GM23338 (cell line): ENCODE measurements around the gene SSTR5. TPM values are rescaled to one million over a fixed set of nuclear protein-coding genes. Genes with fewer than 3 reads are reported as not detected.

Source experiments
- ATAC-seq: fragments of 200-7000 bp; cut with Tn5 transposase; 3 replicates; pipeline ENCODE4 v1.9.1; 2020
- DNase-seq: peaks from one replicate; pipeline ENCODE4 v3.0.0-alpha.2; 2015; ENCODE audit warnings: low spot score
- H2AFZ ChIP-seq: fragments of 200-600 bp; sonication (generic); 2 replicates; pipeline ENCODE4 v1.8.0; 2016; ENCODE audit warnings: antibody characterized with exemption, mild to moderate bottlenecking, moderate library complexity
- H3F3A ChIP-seq: fragments of 200-600 bp; sonication (generic); replicated peaks from 2 replicates; pipeline ENCODE4 v1.8.0; 2017; ENCODE audit warnings: antibody characterized with exemption, mixed run types, low read depth
- H3K27ac ChIP-seq: fragments of 200-600 bp; sonication (generic); 2 replicates; pipeline ENCODE4 v1.6.1; 2016; ENCODE audit warnings: low read depth
- H3K27me3 ChIP-seq: fragments of 200-600 bp; sonication (generic); 2 replicates; pipeline ENCODE4 v1.8.0; 2016; ENCODE audit warnings: mild to moderate bottlenecking, mixed run types, moderate library complexity; ENCODE audit not compliant: insufficient read depth
- H3K36me3 ChIP-seq: fragments of 200-600 bp; sonication (generic); 2 replicates; pipeline ENCODE4 v1.8.0; 2016; ENCODE audit warnings: mild to moderate bottlenecking; ENCODE audit not compliant: insufficient read depth
- H3K4me1 ChIP-seq: fragments of 200-600 bp; sonication (generic); 2 replicates; pipeline ENCODE4 v1.8.0; 2016; ENCODE audit warnings: mild to moderate bottlenecking, moderate library complexity; ENCODE audit not compliant: insufficient read depth
- H3K4me2 ChIP-seq: fragments of 200-600 bp; sonication (generic); 2 replicates; pipeline ENCODE4 v1.7.1; 2017; ENCODE audit warnings: mixed run types
- H3K4me3 ChIP-seq: fragments of 200-600 bp; sonication (generic); 2 replicates; pipeline ENCODE4 v1.6.1; 2016; ENCODE audit warnings: mixed run types
- H3K79me2 ChIP-seq: fragments of 200-600 bp; sonication (generic); replicated peaks from 2 replicates; pipeline ENCODE4 v1.8.0; 2017; ENCODE audit warnings: mild to moderate bottlenecking; ENCODE audit not compliant: insufficient read depth
- H3K9me2 ChIP-seq: fragments of 200-600 bp; sonication (generic); 2 replicates; pipeline ENCODE4 v1.8.0; 2017; ENCODE audit not compliant: insufficient read depth
- H4K20me1 ChIP-seq: fragments of 200-600 bp; sonication (generic); replicated peaks from 2 replicates; pipeline ENCODE4 v1.8.0; 2017; ENCODE audit warnings: mild to moderate bottlenecking; ENCODE audit not compliant: insufficient read depth
- H3K27ac Mint-ChIP-seq: 2 replicates; pipeline ENCODE4 v1.8.0; 2020; ENCODE audit warnings: inconsistent platforms, mild to moderate bottlenecking, moderate library complexity, mixed read lengths
- H3K27me3 Mint-ChIP-seq: 3 replicates; pipeline ENCODE4 v1.8.0; 2022; ENCODE audit warnings: low read depth, mild to moderate bottlenecking, moderate library complexity, mixed read lengths, inconsistent platforms; ENCODE audit not compliant: insufficient read depth, poor library complexity
- H3K36me3 Mint-ChIP-seq: 3 replicates; pipeline ENCODE4 v1.8.0; 2021; ENCODE audit warnings: low read depth, mild to moderate bottlenecking, inconsistent platforms, moderate library complexity, mixed read lengths
- H3K4me1 Mint-ChIP-seq: 3 replicates; pipeline ENCODE4 v1.8.0; 2020; ENCODE audit warnings: mild to moderate bottlenecking, inconsistent platforms, mixed read lengths
- H3K4me3 Mint-ChIP-seq: 3 replicates; pipeline ENCODE4 v1.8.0; 2021; ENCODE audit warnings: moderate library complexity, mild to moderate bottlenecking, inconsistent platforms, mixed read lengths
- H3K9me3 Mint-ChIP-seq: 3 replicates; pipeline ENCODE4 v1.8.0; 2020; ENCODE audit warnings: moderate library complexity, mild to moderate bottlenecking, inconsistent platforms, mixed read lengths
- CREB1 ChIP-seq: fragments of 250-450 bp; sonication (Bioruptor Pico); IDR thresholded peaks from 2 replicates; pipeline ENCODE4 v1.5.0; 2020; ENCODE audit warnings: low read depth, mild to moderate bottlenecking, moderate library complexity
- EZH2 ChIP-seq: fragments of 200-600 bp; sonication (generic); IDR thresholded peaks from one replicate; pipeline ENCODE4 v1.8.0; 2017; ENCODE audit warnings: antibody characterized with exemption, mild to moderate bottlenecking, low read depth; ENCODE audit not compliant: unreplicated experiment
- EZH2phosphoT487 ChIP-seq: fragments of 200-600 bp; sonication (generic); IDR thresholded peaks from one replicate; pipeline ENCODE4 v1.8.1; 2018; ENCODE audit warnings: antibody characterized with exemption; ENCODE audit not compliant: unreplicated experiment
- JUNB ChIP-seq: IDR thresholded peaks from one replicate; pipeline ENCODE4 v1.6.1; 2016; ENCODE audit warnings: antibody characterized with exemption; ENCODE audit not compliant: unreplicated experiment
- NANOG ChIP-seq: IDR thresholded peaks from 2 replicates; pipeline ENCODE4 v1.6.1; 2016; ENCODE audit warnings: antibody characterized with exemption, borderline replicate concordance
- POLR2AphosphoS5 ChIP-seq: IDR thresholded peaks from 2 replicates; pipeline ENCODE4 v1.6.1; 2016; ENCODE audit warnings: antibody characterized with exemption, low read depth
- STAT1 ChIP-seq: IDR thresholded peaks from one replicate; pipeline ENCODE4 v1.6.1; 2016; ENCODE audit warnings: antibody characterized with exemption; ENCODE audit not compliant: unreplicated experiment
- ZNF114 ChIP-seq: fragments of 250-450 bp; sonication (Bioruptor Pico); IDR thresholded peaks from 2 replicates; pipeline ENCODE4 v1.5.0; 2020; ENCODE audit warnings: mild to moderate bottlenecking, moderate library complexity
- ZNF331 ChIP-seq: fragments of 250-450 bp; sonication (Bioruptor Pico); IDR thresholded peaks from 2 replicates; pipeline ENCODE4 v1.5.0; 2020; ENCODE audit warnings: low read depth, mild to moderate bottlenecking, moderate library complexity
- polyA plus RNA-seq: library from polyadenylated mRNA; unstranded; fragments of >200 nt; fragmentation: Nextera tagmentation; extraction: Ambion mirVana; gene quantifications from 2 replicates; pipeline ENCODE4 v1.2.1, GENCODE V29; 2016
- total RNA-seq: library from RNA; depleted of rRNA; stranded (reverse); fragments of >200 nt; shearing (Covaris generic); gene quantifications from 2 replicates; pipeline ENCODE4 v1.2.3, GENCODE V29; 2014
- TF ChIP-seq, protein P1 (sequence below): IDR thresholded peaks from one replicate; pipeline ENCODE4 v1.6.1; 2018; ENCODE audit warnings: antibody characterized with exemption; ENCODE audit not compliant: unreplicated experiment
- TF ChIP-seq, protein P2 (sequence below): fragments of 250-450 bp; sonication (Bioruptor Pico); IDR thresholded peaks from 2 replicates; pipeline ENCODE4 v1.5.0; 2020; ENCODE audit warnings: mild to moderate bottlenecking, moderate library complexity
- TF ChIP-seq, protein P3 (sequence below), 2 experiments: fragments of 200-600 bp in 1 of 2; sonication (generic) in 1 of 2; conservative IDR thresholded peaks; 2 replicates each; pipeline versions ENCODE4 v1.5.1 to v1.6.1; 2016 to 2017; ENCODE audit warnings: antibody characterized with exemption in 2 of 2, low read depth in 2 of 2, mild to moderate bottlenecking in 2 of 2, moderate library complexity in 1 of 2
- TF ChIP-seq, protein P4 (sequence below): IDR thresholded peaks from 2 replicates; pipeline ENCODE4 v1.6.1; 2016; ENCODE audit warnings: antibody characterized with exemption

The SSTR5 gene
- total and polyA plus RNA-seq, 2 experiments from 2014 or later: 0.60 to 1.0 TPM

DNA sequence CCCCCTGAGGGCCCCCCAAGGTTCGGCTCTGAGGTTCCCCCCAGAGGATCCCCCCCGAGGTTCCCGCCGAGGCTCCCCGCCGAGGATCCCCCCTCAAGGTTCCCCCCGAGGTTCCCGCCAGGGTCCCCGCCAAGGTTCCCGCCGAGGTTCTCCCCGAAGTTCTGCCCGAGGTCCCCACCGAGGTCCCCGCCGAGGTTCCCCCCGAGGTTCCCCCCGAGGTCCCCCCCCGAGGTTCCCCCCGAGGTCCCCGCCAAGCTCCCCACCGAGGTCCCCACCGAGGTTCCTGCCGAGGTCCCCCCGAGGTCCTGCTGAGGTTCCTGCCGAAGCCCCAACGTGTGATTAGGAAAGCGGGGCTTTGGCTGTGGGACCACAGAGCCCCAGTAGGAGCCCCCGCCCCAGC is 32.2 kb upstream of the SSTR5 start:
- H2AFZ ChIP-seq: no peak overlapping the region
- TF ChIP-seq, protein P1, sequence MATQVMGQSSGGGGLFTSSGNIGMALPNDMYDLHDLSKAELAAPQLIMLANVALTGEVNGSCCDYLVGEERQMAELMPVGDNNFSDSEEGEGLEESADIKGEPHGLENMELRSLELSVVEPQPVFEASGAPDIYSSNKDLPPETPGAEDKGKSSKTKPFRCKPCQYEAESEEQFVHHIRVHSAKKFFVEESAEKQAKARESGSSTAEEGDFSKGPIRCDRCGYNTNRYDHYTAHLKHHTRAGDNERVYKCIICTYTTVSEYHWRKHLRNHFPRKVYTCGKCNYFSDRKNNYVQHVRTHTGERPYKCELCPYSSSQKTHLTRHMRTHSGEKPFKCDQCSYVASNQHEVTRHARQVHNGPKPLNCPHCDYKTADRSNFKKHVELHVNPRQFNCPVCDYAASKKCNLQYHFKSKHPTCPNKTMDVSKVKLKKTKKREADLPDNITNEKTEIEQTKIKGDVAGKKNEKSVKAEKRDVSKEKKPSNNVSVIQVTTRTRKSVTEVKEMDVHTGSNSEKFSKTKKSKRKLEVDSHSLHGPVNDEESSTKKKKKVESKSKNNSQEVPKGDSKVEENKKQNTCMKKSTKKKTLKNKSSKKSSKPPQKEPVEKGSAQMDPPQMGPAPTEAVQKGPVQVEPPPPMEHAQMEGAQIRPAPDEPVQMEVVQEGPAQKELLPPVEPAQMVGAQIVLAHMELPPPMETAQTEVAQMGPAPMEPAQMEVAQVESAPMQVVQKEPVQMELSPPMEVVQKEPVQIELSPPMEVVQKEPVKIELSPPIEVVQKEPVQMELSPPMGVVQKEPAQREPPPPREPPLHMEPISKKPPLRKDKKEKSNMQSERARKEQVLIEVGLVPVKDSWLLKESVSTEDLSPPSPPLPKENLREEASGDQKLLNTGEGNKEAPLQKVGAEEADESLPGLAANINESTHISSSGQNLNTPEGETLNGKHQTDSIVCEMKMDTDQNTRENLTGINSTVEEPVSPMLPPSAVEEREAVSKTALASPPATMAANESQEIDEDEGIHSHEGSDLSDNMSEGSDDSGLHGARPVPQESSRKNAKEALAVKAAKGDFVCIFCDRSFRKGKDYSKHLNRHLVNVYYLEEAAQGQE: no peak
- TF ChIP-seq JUNB (no peak), ZNF331 (CRISPR knock-in tag) (no peak), CREB1 (no peak), ZNF114 (no peak), STAT1 (no peak), NANOG (no peak), POLR2AphosphoS5 (no peak), EZH2 (no peak), EZH2phosphoT487 (no peak)
- TF ChIP-seq, protein P2, sequence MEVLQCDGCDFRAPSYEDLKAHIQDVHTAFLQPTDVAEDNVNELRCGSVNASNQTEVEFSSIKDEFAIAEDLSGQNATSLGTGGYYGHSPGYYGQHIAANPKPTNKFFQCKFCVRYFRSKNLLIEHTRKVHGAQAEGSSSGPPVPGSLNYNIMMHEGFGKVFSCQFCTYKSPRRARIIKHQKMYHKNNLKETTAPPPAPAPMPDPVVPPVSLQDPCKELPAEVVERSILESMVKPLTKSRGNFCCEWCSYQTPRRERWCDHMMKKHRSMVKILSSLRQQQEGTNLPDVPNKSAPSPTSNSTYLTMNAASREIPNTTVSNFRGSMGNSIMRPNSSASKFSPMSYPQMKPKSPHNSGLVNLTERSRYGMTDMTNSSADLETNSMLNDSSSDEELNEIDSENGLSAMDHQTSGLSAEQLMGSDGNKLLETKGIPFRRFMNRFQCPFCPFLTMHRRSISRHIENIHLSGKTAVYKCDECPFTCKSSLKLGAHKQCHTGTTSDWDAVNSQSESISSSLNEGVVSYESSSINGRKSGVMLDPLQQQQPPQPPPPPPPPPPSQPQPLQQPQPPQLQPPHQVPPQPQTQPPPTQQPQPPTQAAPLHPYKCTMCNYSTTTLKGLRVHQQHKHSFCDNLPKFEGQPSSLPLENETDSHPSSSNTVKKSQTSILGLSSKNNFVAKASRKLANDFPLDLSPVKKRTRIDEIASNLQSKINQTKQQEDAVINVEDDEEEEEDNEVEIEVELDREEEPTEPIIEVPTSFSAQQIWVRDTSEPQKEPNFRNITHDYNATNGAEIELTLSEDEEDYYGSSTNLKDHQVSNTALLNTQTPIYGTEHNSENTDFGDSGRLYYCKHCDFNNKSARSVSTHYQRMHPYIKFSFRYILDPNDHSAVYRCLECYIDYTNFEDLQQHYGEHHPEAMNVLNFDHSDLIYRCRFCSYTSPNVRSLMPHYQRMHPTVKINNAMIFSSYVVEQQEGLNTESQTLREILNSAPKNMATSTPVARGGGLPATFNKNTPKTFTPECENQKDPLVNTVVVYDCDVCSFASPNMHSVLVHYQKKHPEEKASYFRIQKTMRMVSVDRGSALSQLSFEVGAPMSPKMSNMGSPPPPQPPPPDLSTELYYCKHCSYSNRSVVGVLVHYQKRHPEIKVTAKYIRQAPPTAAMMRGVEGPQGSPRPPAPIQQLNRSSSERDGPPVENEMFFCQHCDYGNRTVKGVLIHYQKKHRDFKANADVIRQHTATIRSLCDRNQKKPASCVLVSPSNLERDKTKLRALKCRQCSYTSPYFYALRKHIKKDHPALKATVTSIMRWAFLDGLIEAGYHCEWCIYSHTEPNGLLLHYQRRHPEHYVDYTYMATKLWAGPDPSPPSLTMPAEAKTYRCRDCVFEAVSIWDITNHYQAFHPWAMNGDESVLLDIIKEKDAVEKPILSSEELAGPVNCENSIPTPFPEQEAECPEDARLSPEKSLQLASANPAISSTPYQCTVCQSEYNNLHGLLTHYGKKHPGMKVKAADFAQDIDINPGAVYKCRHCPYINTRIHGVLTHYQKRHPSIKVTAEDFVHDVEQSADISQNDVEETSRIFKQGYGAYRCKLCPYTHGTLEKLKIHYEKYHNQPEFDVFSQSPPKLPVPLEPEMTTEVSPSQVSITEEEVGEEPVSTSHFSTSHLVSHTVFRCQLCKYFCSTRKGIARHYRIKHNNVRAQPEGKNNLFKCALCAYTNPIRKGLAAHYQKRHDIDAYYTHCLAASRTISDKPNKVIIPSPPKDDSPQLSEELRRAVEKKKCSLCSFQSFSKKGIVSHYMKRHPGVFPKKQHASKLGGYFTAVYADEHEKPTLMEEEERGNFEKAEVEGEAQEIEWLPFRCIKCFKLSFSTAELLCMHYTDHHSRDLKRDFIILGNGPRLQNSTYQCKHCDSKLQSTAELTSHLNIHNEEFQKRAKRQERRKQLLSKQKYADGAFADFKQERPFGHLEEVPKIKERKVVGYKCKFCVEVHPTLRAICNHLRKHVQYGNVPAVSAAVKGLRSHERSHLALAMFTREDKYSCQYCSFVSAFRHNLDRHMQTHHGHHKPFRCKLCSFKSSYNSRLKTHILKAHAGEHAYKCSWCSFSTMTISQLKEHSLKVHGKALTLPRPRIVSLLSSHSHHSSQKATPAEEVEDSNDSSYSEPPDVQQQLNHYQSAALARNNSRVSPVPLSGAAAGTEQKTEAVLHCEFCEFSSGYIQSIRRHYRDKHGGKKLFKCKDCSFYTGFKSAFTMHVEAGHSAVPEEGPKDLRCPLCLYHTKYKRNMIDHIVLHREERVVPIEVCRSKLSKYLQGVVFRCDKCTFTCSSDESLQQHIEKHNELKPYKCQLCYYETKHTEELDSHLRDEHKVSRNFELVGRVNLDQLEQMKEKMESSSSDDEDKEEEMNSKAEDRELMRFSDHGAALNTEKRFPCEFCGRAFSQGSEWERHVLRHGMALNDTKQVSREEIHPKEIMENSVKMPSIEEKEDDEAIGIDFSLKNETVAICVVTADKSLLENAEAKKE (CRISPR knock-in tag): no peak
- TF ChIP-seq, protein P3, sequence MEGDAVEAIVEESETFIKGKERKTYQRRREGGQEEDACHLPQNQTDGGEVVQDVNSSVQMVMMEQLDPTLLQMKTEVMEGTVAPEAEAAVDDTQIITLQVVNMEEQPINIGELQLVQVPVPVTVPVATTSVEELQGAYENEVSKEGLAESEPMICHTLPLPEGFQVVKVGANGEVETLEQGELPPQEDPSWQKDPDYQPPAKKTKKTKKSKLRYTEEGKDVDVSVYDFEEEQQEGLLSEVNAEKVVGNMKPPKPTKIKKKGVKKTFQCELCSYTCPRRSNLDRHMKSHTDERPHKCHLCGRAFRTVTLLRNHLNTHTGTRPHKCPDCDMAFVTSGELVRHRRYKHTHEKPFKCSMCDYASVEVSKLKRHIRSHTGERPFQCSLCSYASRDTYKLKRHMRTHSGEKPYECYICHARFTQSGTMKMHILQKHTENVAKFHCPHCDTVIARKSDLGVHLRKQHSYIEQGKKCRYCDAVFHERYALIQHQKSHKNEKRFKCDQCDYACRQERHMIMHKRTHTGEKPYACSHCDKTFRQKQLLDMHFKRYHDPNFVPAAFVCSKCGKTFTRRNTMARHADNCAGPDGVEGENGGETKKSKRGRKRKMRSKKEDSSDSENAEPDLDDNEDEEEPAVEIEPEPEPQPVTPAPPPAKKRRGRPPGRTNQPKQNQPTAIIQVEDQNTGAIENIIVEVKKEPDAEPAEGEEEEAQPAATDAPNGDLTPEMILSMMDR (conservative IDR thresholded peaks at IDR 0.05; ENCODE audit: low read depth in 2 of 2): no peak
- TF ChIP-seq, protein P4, sequence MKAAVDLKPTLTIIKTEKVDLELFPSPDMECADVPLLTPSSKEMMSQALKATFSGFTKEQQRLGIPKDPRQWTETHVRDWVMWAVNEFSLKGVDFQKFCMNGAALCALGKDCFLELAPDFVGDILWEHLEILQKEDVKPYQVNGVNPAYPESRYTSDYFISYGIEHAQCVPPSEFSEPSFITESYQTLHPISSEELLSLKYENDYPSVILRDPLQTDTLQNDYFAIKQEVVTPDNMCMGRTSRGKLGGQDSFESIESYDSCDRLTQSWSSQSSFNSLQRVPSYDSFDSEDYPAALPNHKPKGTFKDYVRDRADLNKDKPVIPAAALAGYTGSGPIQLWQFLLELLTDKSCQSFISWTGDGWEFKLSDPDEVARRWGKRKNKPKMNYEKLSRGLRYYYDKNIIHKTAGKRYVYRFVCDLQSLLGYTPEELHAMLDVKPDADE: no peak
- no peak overlapping the region for H3K27ac ChIP-seq
- no peaks in the 10 kb centered on the region for H3K27me3 ChIP-seq
- H3K9me3 Mint-ChIP-seq: peaks cover 3% of the 10 kb centered on the region
- no peak overlapping the region for H3K4me3 ChIP-seq
- H3K27ac Mint-ChIP-seq: no peak overlapping the region
- H3F3A ChIP-seq: no peaks in the 10 kb centered on the region
- no peaks in the 10 kb centered on the region for H3K9me2 ChIP-seq
- DNase-seq (no peak), ATAC-seq (no peak)
- H3K36me3 ChIP-seq: no peaks in the 10 kb centered on the region
- no peaks in the 10 kb centered on the region; the same call in 2 of the 3 replicates for H3K4me1 Mint-ChIP-seq
- H3K36me3 Mint-ChIP-seq: peaks cover 3% of the 10 kb centered on the region; the same call in 1 of the 3 replicates
- no peaks in the 10 kb centered on the region for H4K20me1 ChIP-seq
- H3K27me3 Mint-ChIP-seq: peaks cover 5% of the 10 kb centered on the region
- H3K4me2 ChIP-seq: no peak overlapping the region
- no peak overlapping the region for H3K4me3 Mint-ChIP-seq
- H3K4me1 ChIP-seq: no peaks in the 10 kb centered on the region
- H3K79me2 ChIP-seq: no peaks in the 10 kb centered on the region
